ENCODE results near the gene HCN1.

Gene HCN1

GRCh38 chr5:45279109-45279508, 417.1 kb downstream of the HCN1 start:
- no peak for DNase-seq

GRCh38 chr5:45277860-45278259, 418.3 kb downstream of the HCN1 start:
- DNase-seq, result no peak

GRCh38 chr5:45274241-45274640, 421.9 kb downstream of the HCN1 start:
- DNase-seq, result no peak

- no peak for DNase-seq
These were observed 424.6 kb downstream of the HCN1 start for GRCh38 chr5:45271626-45272025.

- no peak for DNase-seq
These were observed 431.7 kb downstream of the HCN1 start for GRCh38 chr5:45264447-45264846.

GRCh38 chr5:45262061-45262590, 434.1 kb downstream of the HCN1 start:
- no peak for DNase-seq

GRCh38 chr5:45261125-45261524, 435.1 kb downstream of the HCN1 start:
- no peak for DNase-seq

- no peak for DNase-seq
These were observed 435.9 kb downstream of the HCN1 start for GRCh38 chr5:45260292-45260691.

- no peak for DNase-seq
These were observed 443.2 kb downstream of the HCN1 start for GRCh38 chr5:45252978-45253377.

GRCh38 chr5:45252541-45252940, 443.6 kb downstream of the HCN1 start:
- DNase-seq, result no peak

- DNase-seq, result no peak
These were observed 470.6 kb downstream of the HCN1 start for GRCh38 chr5:45225571-45226031.

GRCh38 chr5:45205403-45205961, 490.7 kb downstream of the HCN1 start:
- DNase-seq, result no peak
